GM21423 (cell line): ENCODE measurements around the gene BTG2.

Experiments used
- ATAC-seq: cut with Tn5 transposase; IDR thresholded peaks from one replicate; pipeline ENCODE4 v1.9.1; 2021; ENCODE audit warnings: mild to moderate bottlenecking, moderate library complexity; ENCODE audit not compliant: unreplicated experiment

Gene BTG2

GRCh38 chr1:203338335-203339036 lies 33.2 kb downstream of the BTG2 start:
- ATAC-seq, result no peak

GRCh38 chr1:203340112-203340790 lies 34.9 kb downstream of the BTG2 start:
- ATAC-seq, result peak; percentile 47

- ATAC-seq, result no peak
Observed at GRCh38 chr1:203342192-203342940, 37.0 kb downstream of the BTG2 start.

GRCh38 chr1:203343956-203344754 lies 38.8 kb downstream of the BTG2 start:
- no peak for ATAC-seq

- no peak for ATAC-seq
Observed at GRCh38 chr1:203346060-203346768, 40.9 kb downstream of the BTG2 start.

GRCh38 chr1:203346769-203347102 lies 41.4 kb downstream of the BTG2 start:
- no peak for ATAC-seq

GRCh38 chr1:203349166-203349565 lies 43.8 kb downstream of the BTG2 start:
- ATAC-seq, result no peak

- ATAC-seq, result no peak
Observed at GRCh38 chr1:203349773-203350524, 44.6 kb downstream of the BTG2 start.

GRCh38 chr1:203351037-203351625 lies 45.8 kb downstream of the BTG2 start, which contains the start of gene FMOD:
Gene FMOD, minus strand, starts transcription at chr1:203351122. Its CDS starts 2,852 bp downstream, at chr1:203348270.
- ATAC-seq, result no peak

- ATAC-seq, result no peak
Observed at GRCh38 chr1:203353486-203353885, 48.2 kb downstream of the BTG2 start.

GRCh38 chr1:203354246-203354645 lies 48.9 kb downstream of the BTG2 start:
- no peak for ATAC-seq

- ATAC-seq, result no peak
Observed at GRCh38 chr1:203359010-203359571, 53.8 kb downstream of the BTG2 start.
